OCI-LY1 (cell line): ENCODE data around the gene ADGRL1.
"Not testable (repeated sequence)": the region's sequence is repeated elsewhere in the genome, so short reads cannot be mapped to it uniquely, and the experiment has no call there.

Experiments used
- H2AFZ ChIP-seq: fragments of 200-600 bp; sonication (generic), shearing (Covaris generic); 2 replicates; pipeline ENCODE4 v1.6.0; 2014; ENCODE audit warnings: antibody characterized with exemption, mild to moderate bottlenecking, low read length
- H3F3A ChIP-seq: fragments of 200-600 bp; sonication (generic), shearing (Covaris generic); 2 replicates; pipeline ENCODE4 v1.6.0; 2014; ENCODE audit warnings: mild to moderate bottlenecking, antibody characterized with exemption, low read length, moderate library complexity; ENCODE audit not compliant: insufficient read depth
- H3K27ac ChIP-seq: fragments of 200-600 bp; sonication (generic); 2 replicates; pipeline ENCODE4 v1.5.1; 2014; ENCODE audit warnings: low read length, mixed run types, mild to moderate bottlenecking, low read depth; ENCODE audit not compliant: poor library complexity, severe bottlenecking
- H3K27me3 ChIP-seq: fragments of 200-600 bp; sonication (generic); 2 replicates; pipeline ENCODE4 v1.6.0; 2014; ENCODE audit warnings: antibody characterized with exemption, mild to moderate bottlenecking, low read length, moderate library complexity; ENCODE audit not compliant: insufficient read depth
- H3K36me3 ChIP-seq: fragments of 200-600 bp; sonication (generic); 2 replicates; pipeline ENCODE4 v1.6.1; 2014; ENCODE audit warnings: mild to moderate bottlenecking, antibody characterized with exemption, low read length, moderate library complexity, mixed read lengths; ENCODE audit not compliant: insufficient read depth
- H3K4me1 ChIP-seq: fragments of 200-600 bp; sonication (generic); 2 replicates; pipeline ENCODE4 v1.5.1; 2014; ENCODE audit warnings: mild to moderate bottlenecking, low read length, moderate library complexity; ENCODE audit not compliant: insufficient read depth, severe bottlenecking
- H3K4me2 ChIP-seq: fragments of 200-600 bp; sonication (generic), shearing (Covaris generic); 2 replicates; pipeline ENCODE4 v1.6.1; 2014; ENCODE audit warnings: low read length
- H3K4me3 ChIP-seq: fragments of 200-600 bp; sonication (generic); 2 replicates; pipeline ENCODE4 v1.5.1; 2014; ENCODE audit warnings: low read length, low read depth, mild to moderate bottlenecking, mixed read lengths; ENCODE audit not compliant: poor library complexity, severe bottlenecking
- H3K79me2 ChIP-seq: fragments of 200-600 bp; shearing (Covaris generic); 2 replicates; pipeline ENCODE4 v1.6.1; 2016; ENCODE audit warnings: mixed run types, low read length, mixed read lengths; ENCODE audit not compliant: insufficient read depth
- H3K9ac ChIP-seq: fragments of 200-600 bp; sonication (generic), shearing (Covaris generic); 2 replicates; pipeline ENCODE4 v1.6.1; 2014; ENCODE audit warnings: mild to moderate bottlenecking, low read length, mixed read lengths
- H3K9me2 ChIP-seq: fragments of 200-600 bp; sonication (generic), shearing (Covaris generic); 2 replicates; pipeline ENCODE4 v1.6.1; 2014; ENCODE audit warnings: low read depth, mild to moderate bottlenecking, low read length, mixed read lengths
- H3K9me3 ChIP-seq: fragments of 200-600 bp; shearing (Covaris generic); 2 replicates; pipeline ENCODE4 v1.6.1; 2014; ENCODE audit warnings: low read length, mixed read lengths
- H4K20me1 ChIP-seq: fragments of 200-600 bp; sonication (generic), shearing (Covaris generic); 2 replicates; pipeline ENCODE4 v1.6.0; 2016; ENCODE audit warnings: mild to moderate bottlenecking, low read length; ENCODE audit not compliant: insufficient read depth
- EZH2 ChIP-seq: fragments of 200-600 bp; sonication (generic), shearing (Covaris generic); IDR thresholded peaks from 2 replicates; pipeline ENCODE4 v1.8.0; 2017; ENCODE audit warnings: borderline replicate concordance, mixed run types, mild to moderate bottlenecking, antibody characterized with exemption, low read length, moderate library complexity, mixed read lengths
- TF ChIP-seq, protein P1 (sequence below): fragments of 200-600 bp; sonication (generic), shearing (Covaris generic); IDR thresholded peaks from 2 replicates; pipeline ENCODE4 v1.5.1; 2017; ENCODE audit warnings: mild to moderate bottlenecking, antibody characterized with exemption, low read length, moderate library complexity, mixed read lengths

Gene ADGRL1

DNA sequence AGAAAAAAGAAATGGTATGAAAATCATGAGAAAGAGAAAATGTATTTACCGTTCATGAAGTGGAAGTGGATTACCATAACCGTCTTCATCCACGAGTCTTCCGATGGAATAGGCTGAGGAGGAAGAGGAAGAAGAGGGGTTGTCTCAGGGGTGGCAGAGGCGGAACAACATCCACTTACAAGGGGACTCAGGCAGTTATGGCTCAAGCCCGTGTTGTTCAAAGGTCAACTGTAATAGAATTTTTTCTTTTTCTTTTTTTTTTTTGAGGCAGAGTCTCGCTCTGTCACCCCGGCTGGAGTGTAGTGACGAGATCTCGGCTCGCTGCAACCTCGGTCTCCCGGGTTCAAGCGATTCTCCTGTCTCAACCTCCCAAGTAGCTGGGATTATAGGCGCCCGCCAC is 16.9 kb upstream of the ADGRL1 start:
- H3K9me3 ChIP-seq = no peaks in the 10 kb centered on the region
- no peaks in the 10 kb centered on the region for H4K20me1 ChIP-seq
- H3K4me3 ChIP-seq = no peak overlapping the region
- no peak overlapping the region for H3K9ac ChIP-seq
- TF ChIP-seq EZH2 = no peak
- TF ChIP-seq, protein P1, sequence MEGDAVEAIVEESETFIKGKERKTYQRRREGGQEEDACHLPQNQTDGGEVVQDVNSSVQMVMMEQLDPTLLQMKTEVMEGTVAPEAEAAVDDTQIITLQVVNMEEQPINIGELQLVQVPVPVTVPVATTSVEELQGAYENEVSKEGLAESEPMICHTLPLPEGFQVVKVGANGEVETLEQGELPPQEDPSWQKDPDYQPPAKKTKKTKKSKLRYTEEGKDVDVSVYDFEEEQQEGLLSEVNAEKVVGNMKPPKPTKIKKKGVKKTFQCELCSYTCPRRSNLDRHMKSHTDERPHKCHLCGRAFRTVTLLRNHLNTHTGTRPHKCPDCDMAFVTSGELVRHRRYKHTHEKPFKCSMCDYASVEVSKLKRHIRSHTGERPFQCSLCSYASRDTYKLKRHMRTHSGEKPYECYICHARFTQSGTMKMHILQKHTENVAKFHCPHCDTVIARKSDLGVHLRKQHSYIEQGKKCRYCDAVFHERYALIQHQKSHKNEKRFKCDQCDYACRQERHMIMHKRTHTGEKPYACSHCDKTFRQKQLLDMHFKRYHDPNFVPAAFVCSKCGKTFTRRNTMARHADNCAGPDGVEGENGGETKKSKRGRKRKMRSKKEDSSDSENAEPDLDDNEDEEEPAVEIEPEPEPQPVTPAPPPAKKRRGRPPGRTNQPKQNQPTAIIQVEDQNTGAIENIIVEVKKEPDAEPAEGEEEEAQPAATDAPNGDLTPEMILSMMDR = no peak
- H3F3A ChIP-seq = no peaks in the 10 kb centered on the region
- H3K27ac ChIP-seq = no peak overlapping the region
- H3K36me3 ChIP-seq = no peaks in the 10 kb centered on the region
- H3K4me1 ChIP-seq = no peaks in the 10 kb centered on the region
- H3K27me3 ChIP-seq = no peaks in the 10 kb centered on the region
- H3K9me2 ChIP-seq = no peaks in the 10 kb centered on the region
- H3K79me2 ChIP-seq = no peaks in the 10 kb centered on the region
- no peak overlapping the region for H2AFZ ChIP-seq
- H3K4me2 ChIP-seq = no peak overlapping the region

DNA sequence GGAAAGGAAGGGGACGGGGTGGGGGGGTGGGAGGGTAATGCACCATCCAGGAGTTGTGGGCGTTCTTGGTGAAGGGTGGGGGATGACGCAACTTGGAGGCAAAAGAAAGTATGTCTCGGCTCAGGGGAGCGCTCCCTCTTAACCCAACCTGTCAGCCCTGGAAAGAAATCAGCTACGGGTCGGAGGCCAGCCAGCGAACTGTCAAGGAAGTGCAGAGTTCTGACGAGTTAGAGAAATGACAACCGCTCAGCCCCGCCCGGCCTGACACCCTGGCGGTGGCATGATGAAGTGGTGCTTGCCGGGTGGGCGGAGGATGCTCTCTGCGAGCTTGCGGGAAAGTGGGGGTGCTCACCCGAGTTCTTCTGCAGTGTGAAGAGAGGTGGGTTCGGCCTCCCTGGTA is 15.4 kb upstream of the ADGRL1 start:
- not testable (repeated sequence) for H3F3A ChIP-seq, H3K4me3 ChIP-seq, H2AFZ ChIP-seq, H3K9ac ChIP-seq, H3K79me2 ChIP-seq, H3K36me3 ChIP-seq, H3K4me1 ChIP-seq, H3K9me2 ChIP-seq, H4K20me1 ChIP-seq, H3K27ac ChIP-seq, H3K9me3 ChIP-seq, H3K27me3 ChIP-seq, H3K4me2 ChIP-seq

DNA sequence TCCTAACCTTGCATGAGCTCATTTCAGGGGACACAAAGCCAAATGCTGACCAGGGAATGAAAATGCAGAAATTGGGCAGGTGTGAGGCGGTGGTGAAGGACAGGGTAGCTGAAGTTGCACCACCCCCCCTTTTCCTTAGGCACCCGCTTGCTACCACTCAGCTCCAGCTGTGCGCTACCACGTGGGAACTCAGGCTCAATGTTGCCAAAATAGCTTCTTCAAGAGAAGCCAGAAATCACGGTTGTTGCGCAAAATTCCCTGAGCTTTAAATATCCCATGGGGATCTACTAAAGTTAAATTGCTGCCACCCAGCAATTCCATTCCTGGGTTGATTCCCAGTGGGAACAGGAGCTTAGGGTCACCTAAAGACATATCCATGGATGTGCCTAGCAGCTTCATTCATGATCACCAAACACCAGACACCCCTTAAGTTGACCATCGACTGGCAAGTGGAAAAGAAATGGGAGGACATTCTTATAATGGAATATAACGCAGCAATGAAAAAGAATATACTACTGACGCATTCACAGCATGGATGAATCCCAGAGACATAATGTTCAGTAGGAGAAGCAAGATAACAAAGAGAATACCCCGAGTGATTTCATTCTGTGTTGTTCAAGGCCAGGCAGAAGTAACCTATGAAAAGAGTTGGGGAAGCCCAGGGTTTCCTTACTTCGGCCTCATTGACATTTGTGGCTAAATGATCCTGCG is 12.8 kb upstream of the ADGRL1 start:
- Histone ChIP-seq H3K4me2 (no peak overlapping the region), H3K9ac (no peak overlapping the region), H3K79me2 (no peaks in the 10 kb centered on the region), H3K9me2 (no peaks in the 10 kb centered on the region), H2AFZ (no peak overlapping the region), H3F3A (no peaks in the 10 kb centered on the region), H3K36me3 (no peaks in the 10 kb centered on the region), H4K20me1 (no peaks in the 10 kb centered on the region), H3K27me3 (no peaks in the 10 kb centered on the region), H3K4me3 (no peak overlapping the region), H3K9me3 (no peaks in the 10 kb centered on the region), H3K27ac (no peak overlapping the region), H3K4me1 (peaks cover 5% of the 10 kb centered on the region)
- TF ChIP-seq, protein P1 = no peak
- TF ChIP-seq EZH2 = no peak

DNA sequence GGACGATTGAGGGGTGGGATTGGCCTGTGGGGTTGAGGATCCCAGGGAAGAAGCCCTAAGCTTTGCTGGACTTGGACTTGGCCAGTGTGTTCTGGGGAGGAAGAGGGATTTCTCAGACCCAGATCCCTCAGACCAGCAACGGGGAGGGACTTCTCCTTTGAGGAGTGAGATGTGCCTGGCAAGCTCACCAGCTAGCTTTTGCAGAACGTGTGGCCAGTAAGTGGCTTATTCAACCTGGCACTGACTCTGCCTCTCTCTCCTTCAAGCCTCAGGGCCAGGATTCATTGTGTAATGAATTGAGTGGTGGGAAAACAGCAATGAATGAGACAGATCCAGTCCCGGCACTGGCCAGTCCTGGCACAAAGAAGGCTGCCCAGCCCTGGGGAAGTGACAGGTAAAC is 11.9 kb upstream of the ADGRL1 start:
- H3K4me3 ChIP-seq, H3K27ac ChIP-seq, H3K79me2 ChIP-seq, H3F3A ChIP-seq, H3K27me3 ChIP-seq, H3K9me3 ChIP-seq, H3K9ac ChIP-seq, H4K20me1 ChIP-seq, H3K36me3 ChIP-seq, H2AFZ ChIP-seq, H3K4me1 ChIP-seq, H3K9me2 ChIP-seq, H3K4me2 ChIP-seq: not testable (repeated sequence)
